HEK293 (cell line): ENCODE results near the gene ANKRD23.

ENCODE experiments used
- CTCF ChIA-PET: fragments of 350-600 bp; formaldehyde crosslinking; extraction: SDS; loops from one replicate; lab custom pipeline; 2021; ENCODE audit warnings: antibody characterized with exemption; lab: Yijun Ruan, JAX
- POLR2A ChIA-PET: fragments of 300-600 bp; formaldehyde crosslinking; extraction: SDS; loops from one replicate; lab custom pipeline; 2020; ENCODE audit warnings: antibody characterized with exemption, inconsistent platforms; lab: Yijun Ruan, JAX
- H3K27ac ChIP-seq: fragments of 200-500 bp; sonication (Bioruptor generic); 2 replicates; pipeline ENCODE4 v1.5.1; 2014; ENCODE audit warnings: low read depth, low read length, control low read depth, inconsistent platforms; ENCODE audit errors: extremely low read depth
- H3K36me3 ChIP-seq, 2 experiments: fragments of 200-500 bp in 1 of 2; sonication (Bioruptor generic) in 1 of 2; 1 replicate in 1 of 2; 2 replicates in 1 of 2; pipeline ENCODE4 v1.5.1; 2014 to 2017; ENCODE audit warnings: inconsistent platforms in 2 of 2, low read length in 2 of 2; ENCODE audit not compliant: control insufficient read depth in 2 of 2, insufficient read depth in 1 of 2
- H3K4me1 ChIP-seq: fragments of 200-500 bp; sonication (Bioruptor generic); 2 replicates; pipeline ENCODE4 v1.5.1; 2014; ENCODE audit warnings: mild to moderate bottlenecking, low read length, inconsistent platforms; ENCODE audit not compliant: control insufficient read depth, insufficient read depth
- H3K4me3 ChIP-seq: 2 replicates; pipeline ENCODE4 v1.5.1; 2011; ENCODE audit warnings: low read depth, mild to moderate bottlenecking, control low read depth, low read length, moderate library complexity
- H3K9me3 ChIP-seq: fragments of 200-500 bp; sonication (Bioruptor generic); 2 replicates; pipeline ENCODE4 v1.5.1; 2014; ENCODE audit warnings: low read depth, low read length, inconsistent platforms; ENCODE audit not compliant: control insufficient read depth, insufficient read depth
- EGR2 ChIP-seq: fragments of 450-650 bp; formaldehyde crosslinking; IDR thresholded peaks from 2 replicates; pipeline ENCODE4 v1.5.1; 2016; ENCODE audit warnings: low read depth, missing biosample characterization, missing genetic modification characterization
- GLIS1 ChIP-seq: fragments of 450-650 bp; formaldehyde crosslinking; IDR thresholded peaks from 2 replicates; pipeline ENCODE4 v1.5.1; 2016; ENCODE audit warnings: missing biosample characterization, missing genetic modification characterization
- SALL2 ChIP-seq: fragments of 450-650 bp; formaldehyde crosslinking; IDR thresholded peaks from 2 replicates; pipeline ENCODE4 v1.5.0; 2017; ENCODE audit warnings: missing biosample characterization, mild to moderate bottlenecking, missing genetic modification characterization, borderline replicate concordance
- ZBTB21 ChIP-seq: fragments of 450-650 bp; formaldehyde crosslinking; IDR thresholded peaks from 2 replicates; pipeline ENCODE4 v1.5.1; 2017; ENCODE audit warnings: missing biosample characterization, missing genetic modification characterization
- ZBTB48 ChIP-seq: fragments of 450-650 bp; formaldehyde crosslinking; IDR thresholded peaks from 2 replicates; pipeline ENCODE4 v1.5.1; 2016; ENCODE audit warnings: missing biosample characterization, missing genetic modification characterization
- ZFHX2 ChIP-seq: fragments of 450-650 bp; formaldehyde crosslinking; conservative IDR thresholded peaks from 2 replicates; pipeline ENCODE4 v1.5.1; 2016; ENCODE audit warnings: missing biosample characterization, missing genetic modification characterization
- ZIC2 ChIP-seq: fragments of 450-650 bp; formaldehyde crosslinking; IDR thresholded peaks from 2 replicates; pipeline ENCODE4 v1.5.1; 2016; ENCODE audit warnings: missing biosample characterization, missing genetic modification characterization
- ZNF121 ChIP-seq: fragments of 450-650 bp; formaldehyde crosslinking; IDR thresholded peaks from 2 replicates; pipeline ENCODE4 v1.5.1; 2016; ENCODE audit warnings: missing biosample characterization, missing genetic modification characterization
- ZNF138 ChIP-seq: fragments of 450-650 bp; formaldehyde crosslinking; IDR thresholded peaks from 2 replicates; pipeline ENCODE4 v1.5.1; 2016; ENCODE audit warnings: missing biosample characterization, missing genetic modification characterization, borderline replicate concordance
- ZNF747 ChIP-seq: fragments of 450-650 bp; formaldehyde crosslinking; IDR thresholded peaks from 2 replicates; pipeline ENCODE4 v1.5.1; 2016; ENCODE audit warnings: missing biosample characterization, missing genetic modification characterization
- TF ChIP-seq, protein P1 (sequence below): fragments of 450-650 bp; IDR thresholded peaks from 2 replicates; pipeline ENCODE4 v1.5.1; 2018; ENCODE audit warnings: missing biosample characterization, mild to moderate bottlenecking, missing genetic modification characterization
- TF ChIP-seq, protein P2 (sequence below): fragments of 450-650 bp; formaldehyde crosslinking; IDR thresholded peaks from 2 replicates; pipeline ENCODE4 v1.5.1; 2016; ENCODE audit warnings: missing biosample characterization, missing genetic modification characterization
- TF ChIP-seq, protein P3 (sequence below): fragments of 450-650 bp; formaldehyde crosslinking; IDR thresholded peaks from 2 replicates; pipeline ENCODE4 v1.5.1; 2017; ENCODE audit warnings: missing biosample characterization, missing genetic modification characterization
- TF ChIP-seq, protein P4 (sequence below): fragments of 450-650 bp; formaldehyde crosslinking; IDR thresholded peaks from 2 replicates; pipeline ENCODE4 v1.5.1; 2016; ENCODE audit warnings: missing biosample characterization, missing genetic modification characterization

Gene ANKRD23

DNA sequence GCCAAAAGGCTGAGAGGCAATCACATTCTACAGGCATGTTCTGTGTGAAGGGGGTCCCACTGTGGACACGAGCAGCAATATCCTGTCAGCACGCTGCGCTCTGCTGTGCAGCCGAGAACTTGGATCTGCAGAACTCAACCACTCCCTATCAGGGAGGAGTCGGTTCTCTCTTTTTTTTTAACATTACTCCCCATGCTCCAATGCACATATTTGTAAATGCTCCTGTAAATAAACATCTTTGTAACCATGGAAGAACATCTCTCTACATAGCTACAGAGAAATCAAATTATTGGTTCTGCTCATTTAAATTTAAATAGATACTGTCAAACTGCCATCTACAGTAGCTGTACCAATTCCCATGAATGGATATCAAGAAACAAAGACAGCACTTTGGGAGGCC, 3.0 kb upstream of the ANKRD23 start:
- H3K27ac ChIP-seq, result no peak overlapping the region
- H3K4me3 ChIP-seq, result no peak overlapping the region
- CTCF ChIA-PET, result interaction anchor here (0.7 kb wide), 1 partner anchor 254 kb away, joined by 3 read pairs; no protein-coding TSS in a partner anchor
- H3K36me3 ChIP-seq, result peaks cover 23 to 45% of the 10 kb centered on the region in 2 experiments
- POLR2A ChIA-PET, result interaction anchor here (1.3 kb wide), 1 partner anchor 11 kb away, joined by 3 read pairs; no protein-coding TSS in a partner anchor
- H3K9me3 ChIP-seq, result no peaks in the 10 kb centered on the region
- TF ChIP-seq ZNF747 (tag by site-specific recombination), result no peak
- TF ChIP-seq, protein P1, sequence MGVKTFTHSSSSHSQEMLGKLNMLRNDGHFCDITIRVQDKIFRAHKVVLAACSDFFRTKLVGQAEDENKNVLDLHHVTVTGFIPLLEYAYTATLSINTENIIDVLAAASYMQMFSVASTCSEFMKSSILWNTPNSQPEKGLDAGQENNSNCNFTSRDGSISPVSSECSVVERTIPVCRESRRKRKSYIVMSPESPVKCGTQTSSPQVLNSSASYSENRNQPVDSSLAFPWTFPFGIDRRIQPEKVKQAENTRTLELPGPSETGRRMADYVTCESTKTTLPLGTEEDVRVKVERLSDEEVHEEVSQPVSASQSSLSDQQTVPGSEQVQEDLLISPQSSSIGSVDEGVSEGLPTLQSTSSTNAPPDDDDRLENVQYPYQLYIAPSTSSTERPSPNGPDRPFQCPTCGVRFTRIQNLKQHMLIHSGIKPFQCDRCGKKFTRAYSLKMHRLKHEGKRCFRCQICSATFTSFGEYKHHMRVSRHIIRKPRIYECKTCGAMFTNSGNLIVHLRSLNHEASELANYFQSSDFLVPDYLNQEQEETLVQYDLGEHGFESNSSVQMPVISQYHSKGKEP (tag by site-specific recombination), result no peak
- TF ChIP-seq SALL2, result no peak
- TF ChIP-seq ZBTB48 (tag by site-specific recombination), result no peak
- TF ChIP-seq ZNF138, result no peak
- TF ChIP-seq, protein P2, sequence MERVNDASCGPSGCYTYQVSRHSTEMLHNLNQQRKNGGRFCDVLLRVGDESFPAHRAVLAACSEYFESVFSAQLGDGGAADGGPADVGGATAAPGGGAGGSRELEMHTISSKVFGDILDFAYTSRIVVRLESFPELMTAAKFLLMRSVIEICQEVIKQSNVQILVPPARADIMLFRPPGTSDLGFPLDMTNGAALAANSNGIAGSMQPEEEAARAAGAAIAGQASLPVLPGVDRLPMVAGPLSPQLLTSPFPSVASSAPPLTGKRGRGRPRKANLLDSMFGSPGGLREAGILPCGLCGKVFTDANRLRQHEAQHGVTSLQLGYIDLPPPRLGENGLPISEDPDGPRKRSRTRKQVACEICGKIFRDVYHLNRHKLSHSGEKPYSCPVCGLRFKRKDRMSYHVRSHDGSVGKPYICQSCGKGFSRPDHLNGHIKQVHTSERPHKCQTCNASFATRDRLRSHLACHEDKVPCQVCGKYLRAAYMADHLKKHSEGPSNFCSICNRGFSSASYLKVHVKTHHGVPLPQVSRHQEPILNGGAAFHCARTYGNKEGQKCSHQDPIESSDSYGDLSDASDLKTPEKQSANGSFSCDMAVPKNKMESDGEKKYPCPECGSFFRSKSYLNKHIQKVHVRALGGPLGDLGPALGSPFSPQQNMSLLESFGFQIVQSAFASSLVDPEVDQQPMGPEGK (tag by site-specific recombination), result no peak
- TF ChIP-seq ZBTB21 (tag by site-specific recombination), result no peak
- no peak for TF ChIP-seq ZNF121 (tag by site-specific recombination)
- no peaks in the 10 kb centered on the region for H3K4me1 ChIP-seq

DNA sequence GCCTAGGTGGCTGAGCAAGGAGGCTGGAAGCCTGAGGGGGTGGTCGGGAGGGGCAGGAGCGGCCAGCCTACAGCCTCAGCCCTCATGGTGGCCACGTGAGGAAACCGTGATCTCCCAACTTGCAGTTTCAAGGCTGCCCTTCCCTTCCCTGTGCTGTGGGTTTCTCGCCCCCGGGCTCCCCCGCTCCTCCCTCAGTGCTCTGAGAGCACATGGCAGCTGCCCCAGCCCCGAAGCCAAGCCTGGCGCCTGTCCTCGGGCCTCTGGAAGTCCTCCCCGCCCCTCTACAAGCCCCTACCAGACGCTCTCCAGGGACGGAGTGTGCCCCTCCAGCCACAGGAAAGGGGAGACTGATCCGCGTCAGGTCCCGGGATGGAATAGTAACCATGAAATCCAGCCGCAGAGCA, 586 bp upstream of the ANKRD23 start:
- ChIA-PET POLR2A (interaction anchor here (0.6 kb wide), 2 partner anchors 16 to 18 kb away, joined by 3 to 6 read pairs; no protein-coding TSS in a partner anchor), CTCF (interaction anchor here (0.5 to 1.7 kb wide), 6 partner anchors 12 to 851 kb away, joined by 3 to 5 read pairs (median 4); partner anchors contain the start of gene ANKRD36)
- peaks cover 8 to 40% of the 10 kb centered on the region in 2 experiments for H3K36me3 ChIP-seq
- H3K9me3 ChIP-seq, result no peaks in the 10 kb centered on the region
- H3K27ac ChIP-seq, result no peak overlapping the region
- TF ChIP-seq ZFHX2 (tag by site-specific recombination) (peak; percentile 51), ZNF747 (tag by site-specific recombination) (no peak), EGR2 (tag by site-specific recombination) (peak; percentile 51)
- TF ChIP-seq, protein P3, sequence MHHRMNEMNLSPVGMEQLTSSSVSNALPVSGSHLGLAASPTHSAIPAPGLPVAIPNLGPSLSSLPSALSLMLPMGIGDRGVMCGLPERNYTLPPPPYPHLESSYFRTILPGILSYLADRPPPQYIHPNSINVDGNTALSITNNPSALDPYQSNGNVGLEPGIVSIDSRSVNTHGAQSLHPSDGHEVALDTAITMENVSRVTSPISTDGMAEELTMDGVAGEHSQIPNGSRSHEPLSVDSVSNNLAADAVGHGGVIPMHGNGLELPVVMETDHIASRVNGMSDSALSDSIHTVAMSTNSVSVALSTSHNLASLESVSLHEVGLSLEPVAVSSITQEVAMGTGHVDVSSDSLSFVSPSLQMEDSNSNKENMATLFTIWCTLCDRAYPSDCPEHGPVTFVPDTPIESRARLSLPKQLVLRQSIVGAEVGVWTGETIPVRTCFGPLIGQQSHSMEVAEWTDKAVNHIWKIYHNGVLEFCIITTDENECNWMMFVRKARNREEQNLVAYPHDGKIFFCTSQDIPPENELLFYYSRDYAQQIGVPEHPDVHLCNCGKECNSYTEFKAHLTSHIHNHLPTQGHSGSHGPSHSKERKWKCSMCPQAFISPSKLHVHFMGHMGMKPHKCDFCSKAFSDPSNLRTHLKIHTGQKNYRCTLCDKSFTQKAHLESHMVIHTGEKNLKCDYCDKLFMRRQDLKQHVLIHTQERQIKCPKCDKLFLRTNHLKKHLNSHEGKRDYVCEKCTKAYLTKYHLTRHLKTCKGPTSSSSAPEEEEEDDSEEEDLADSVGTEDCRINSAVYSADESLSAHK, result peak; percentile 97
- H3K4me3 ChIP-seq, result no peak overlapping the region
- no peaks in the 10 kb centered on the region for H3K4me1 ChIP-seq

DNA sequence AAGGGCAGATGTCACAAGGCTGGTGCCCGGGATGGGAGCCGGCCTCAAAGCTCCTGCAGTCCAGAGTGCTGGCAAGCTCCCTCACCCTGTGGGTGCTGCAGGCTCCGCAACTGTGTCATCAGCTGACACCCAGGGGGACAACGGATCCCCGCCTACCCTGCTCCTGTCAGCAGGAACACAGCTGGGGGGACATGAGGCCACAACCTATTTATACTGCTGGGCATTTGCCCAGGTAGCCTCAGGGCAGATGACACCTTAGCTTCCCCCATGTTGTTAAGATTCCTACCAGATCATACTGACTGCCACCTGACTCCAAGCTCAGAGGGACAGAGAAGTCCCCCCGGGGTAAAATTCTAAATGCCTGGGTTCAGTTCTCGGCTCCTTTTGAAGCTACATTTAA, 1.2 kb downstream of the ANKRD23 start:
- Histone ChIP-seq H3K9me3 (no peaks in the 10 kb centered on the region), H3K27ac (no peak overlapping the region), H3K4me3 (no peak overlapping the region), H3K4me1 (no peaks in the 10 kb centered on the region), H3K36me3 (peaks cover 4 to 45% of the 10 kb centered on the region in 2 experiments)
- POLR2A ChIA-PET, result interaction anchor here (0.9 to 2.3 kb wide), 2 partner anchors 15 to 26 kb away, joined by 4 to 11 read pairs; partner anchors contain the start of genes ANKRD39 and CNNM3
- TF ChIP-seq ZIC2 (tag by site-specific recombination), result peak; percentile 57; the same call in 1 of the 2 replicates
- TF ChIP-seq GLIS1 (tag by site-specific recombination), result peak; percentile 89
- TF ChIP-seq, protein P4, sequence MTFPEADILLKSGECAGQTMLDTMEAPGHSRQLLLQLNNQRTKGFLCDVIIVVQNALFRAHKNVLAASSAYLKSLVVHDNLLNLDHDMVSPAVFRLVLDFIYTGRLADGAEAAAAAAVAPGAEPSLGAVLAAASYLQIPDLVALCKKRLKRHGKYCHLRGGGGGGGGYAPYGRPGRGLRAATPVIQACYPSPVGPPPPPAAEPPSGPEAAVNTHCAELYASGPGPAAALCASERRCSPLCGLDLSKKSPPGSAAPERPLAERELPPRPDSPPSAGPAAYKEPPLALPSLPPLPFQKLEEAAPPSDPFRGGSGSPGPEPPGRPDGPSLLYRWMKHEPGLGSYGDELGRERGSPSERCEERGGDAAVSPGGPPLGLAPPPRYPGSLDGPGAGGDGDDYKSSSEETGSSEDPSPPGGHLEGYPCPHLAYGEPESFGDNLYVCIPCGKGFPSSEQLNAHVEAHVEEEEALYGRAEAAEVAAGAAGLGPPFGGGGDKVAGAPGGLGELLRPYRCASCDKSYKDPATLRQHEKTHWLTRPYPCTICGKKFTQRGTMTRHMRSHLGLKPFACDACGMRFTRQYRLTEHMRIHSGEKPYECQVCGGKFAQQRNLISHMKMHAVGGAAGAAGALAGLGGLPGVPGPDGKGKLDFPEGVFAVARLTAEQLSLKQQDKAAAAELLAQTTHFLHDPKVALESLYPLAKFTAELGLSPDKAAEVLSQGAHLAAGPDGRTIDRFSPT (tag by site-specific recombination), result no peak
- CTCF ChIA-PET, result interaction anchor here (0.7 to 2.1 kb wide), 2 partner anchors 15 to 269 kb away, joined by 5 read pairs; partner anchors contain the start of gene ANKRD39
